DMS114 treated with DMSO at 0.1 percent for 48 hours (cell line): ENCODE data around the gene THUMPD3.

Source experiments
- DNase-seq: peaks from one replicate; lab custom pipeline; 2025; ENCODE audit not compliant: unreplicated experiment; lab: John Stamatoyannopoulos, UW

The THUMPD3 gene

DNA sequence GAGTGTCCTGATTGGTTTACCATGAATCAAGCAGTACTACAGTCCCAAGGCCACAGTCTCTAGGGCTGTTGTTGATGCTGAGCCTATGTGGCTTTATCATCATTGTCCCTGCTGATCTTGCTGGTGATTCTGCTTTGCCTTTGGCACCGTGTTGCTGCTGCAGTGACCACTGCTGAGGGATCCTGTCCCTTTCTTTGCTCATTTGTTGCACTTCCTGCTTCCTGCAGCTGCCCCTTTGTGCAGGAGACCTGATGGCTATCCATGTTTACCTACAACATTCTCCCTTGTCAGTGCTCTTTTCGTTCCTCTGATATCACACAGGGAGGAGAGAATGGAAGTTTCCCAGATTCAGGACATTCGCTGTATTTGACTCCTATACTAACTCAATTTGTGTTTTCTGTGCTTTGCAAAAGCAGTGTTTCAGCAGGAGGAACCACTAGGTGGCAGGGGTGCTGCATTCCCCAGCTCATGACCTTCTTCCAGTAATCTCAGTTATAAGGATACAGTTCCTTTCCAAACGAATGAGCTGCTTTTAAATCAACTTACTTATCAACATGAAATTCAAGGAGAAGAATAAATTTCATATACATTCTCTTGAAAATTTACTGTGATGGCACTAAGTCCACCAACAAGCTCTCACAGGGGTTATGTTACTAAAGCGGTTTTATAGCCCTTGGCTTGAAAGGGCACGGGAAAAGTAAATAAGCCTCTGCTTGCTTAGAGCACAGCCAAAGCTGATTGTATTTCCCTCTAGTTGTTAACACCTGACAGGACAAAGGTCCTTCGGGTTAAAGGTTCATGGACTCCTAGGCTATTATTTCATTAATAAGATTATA is 9.7 kb upstream of the THUMPD3 start:
- peak; percentile 40 for DNase-seq

DNA sequence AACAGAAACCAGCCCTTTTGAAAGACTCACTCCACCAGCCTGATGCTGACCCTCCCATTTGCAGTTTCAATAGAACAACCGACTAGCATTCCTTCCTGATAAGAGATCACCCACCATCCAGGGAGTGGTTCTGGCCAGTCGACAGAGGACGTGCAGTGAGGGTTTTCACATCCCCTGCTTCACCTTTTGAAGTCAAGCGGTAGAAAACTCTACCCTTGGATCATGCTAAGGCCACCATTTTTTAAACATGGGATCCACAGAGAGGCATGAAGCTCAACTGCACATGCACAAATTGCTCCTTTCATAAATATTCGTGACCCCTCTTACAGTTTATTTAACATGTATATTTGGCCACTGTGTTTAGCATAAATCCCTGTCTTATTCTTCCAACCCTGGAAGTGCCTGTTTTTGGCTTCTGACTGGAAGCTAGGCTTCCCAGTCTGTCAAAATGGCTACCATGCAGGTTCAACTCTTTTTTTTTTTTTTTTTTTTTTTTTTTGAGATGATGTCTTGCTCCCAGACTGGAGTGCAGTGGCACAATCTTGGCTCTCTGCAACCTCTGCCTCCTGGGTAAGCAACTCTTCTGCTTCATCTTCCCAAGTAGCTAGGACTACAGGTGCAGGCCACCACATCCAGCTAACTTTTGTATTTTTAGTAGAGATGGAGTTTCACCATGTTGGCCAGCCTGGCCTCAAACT is 1.0 kb upstream of the THUMPD3 start:
- DNase-seq, result no peak

DNA sequence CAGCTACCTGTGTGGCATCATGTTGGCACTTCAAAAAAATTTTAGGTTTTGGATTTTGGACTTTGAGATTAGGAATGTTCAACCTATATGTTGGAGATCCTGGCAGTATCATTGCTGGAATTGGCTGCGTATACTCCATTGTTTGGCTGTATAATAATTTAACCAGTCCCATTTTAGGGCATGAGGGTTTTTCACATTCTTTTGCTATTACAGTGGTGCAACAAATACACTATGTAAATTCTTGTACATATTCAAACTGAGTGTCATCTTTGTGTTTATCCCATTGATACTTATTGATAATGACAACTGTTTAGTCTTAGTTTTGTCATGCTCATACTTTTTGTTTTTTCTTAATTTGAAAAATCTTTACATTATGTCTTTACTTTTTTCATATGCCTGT is 6.7 kb downstream of the THUMPD3 start:
- no peak for DNase-seq

DNA sequence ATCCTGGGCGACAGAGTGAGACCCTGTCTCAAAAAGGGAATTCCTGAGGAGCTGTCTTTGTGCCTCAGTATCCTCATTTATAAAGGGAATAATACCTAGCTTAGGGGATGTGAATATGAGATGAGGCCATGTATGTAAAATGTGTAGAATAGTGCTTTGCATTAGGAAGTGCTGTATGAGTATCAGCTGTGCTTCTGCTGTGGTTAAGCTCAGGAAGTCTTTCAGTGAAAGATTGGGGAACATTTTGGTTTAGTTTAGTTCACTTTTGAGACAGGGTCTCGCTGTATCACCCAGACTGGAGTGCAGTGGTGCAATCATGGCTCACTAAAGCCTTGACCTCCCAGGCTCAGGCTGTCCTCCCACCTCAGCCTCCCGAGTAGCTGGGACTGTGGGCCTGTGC is 10.6 kb downstream of the THUMPD3 start:
- no peak for DNase-seq

DNA sequence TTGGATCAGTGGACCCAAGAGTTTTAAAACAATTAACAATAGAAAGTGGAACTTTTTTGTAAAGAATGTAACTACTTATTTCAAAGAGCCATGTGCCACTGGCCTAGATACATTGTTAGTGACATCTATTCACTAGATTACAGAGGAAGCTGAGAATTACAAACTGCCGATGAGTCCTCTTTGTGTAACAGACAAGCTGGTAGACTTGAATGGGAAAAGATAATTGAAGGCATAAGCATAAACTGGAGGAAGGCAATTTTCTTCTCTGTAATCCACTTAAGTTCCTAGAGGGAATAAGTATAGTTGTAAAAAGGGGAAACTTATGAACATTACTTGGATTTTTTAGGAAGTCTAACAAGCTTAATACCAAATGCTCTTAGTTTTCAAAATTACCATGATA is 15.1 kb downstream of the THUMPD3 start:
- DNase-seq, result no peak

DNA sequence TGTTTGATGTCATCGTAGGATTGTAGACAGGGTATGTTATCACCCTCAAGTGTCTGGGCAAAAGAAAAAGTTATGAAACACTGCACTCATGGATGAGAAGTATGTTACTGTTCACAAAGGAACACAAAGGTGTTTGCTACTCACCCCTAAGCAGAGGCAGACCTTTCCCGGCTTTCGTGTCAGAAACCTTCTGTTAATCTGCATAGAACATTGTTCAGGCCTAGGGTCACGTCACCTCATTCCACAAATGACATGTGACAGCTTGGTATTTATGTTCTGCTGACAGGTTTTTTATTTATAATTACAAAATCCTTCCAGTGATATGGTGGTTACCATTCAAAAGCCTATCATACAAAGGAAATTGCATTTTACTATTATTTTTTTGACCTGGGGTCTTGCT is 16.5 kb downstream of the THUMPD3 start:
- DNase-seq, result no peak

DNA sequence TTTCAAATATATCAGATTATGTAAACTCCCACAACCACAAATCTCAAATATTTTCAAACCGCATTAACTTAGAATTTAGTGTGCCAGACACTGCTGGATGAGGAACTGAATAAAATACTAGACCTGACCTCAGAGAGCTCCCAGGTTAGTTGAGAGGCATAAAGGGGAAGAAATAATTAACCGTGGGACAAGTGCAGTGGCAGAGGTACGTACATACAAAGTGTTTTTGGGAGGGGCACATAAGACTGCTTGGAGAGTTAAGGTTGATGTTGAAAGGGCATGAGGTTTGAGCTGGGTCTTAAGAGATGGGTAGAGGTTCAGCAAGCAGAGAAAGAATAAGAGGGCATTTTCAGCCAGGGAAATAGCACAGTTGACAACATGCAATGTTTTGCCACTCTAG is 17.2 kb downstream of the THUMPD3 start:
- DNase-seq, result no peak

DNA sequence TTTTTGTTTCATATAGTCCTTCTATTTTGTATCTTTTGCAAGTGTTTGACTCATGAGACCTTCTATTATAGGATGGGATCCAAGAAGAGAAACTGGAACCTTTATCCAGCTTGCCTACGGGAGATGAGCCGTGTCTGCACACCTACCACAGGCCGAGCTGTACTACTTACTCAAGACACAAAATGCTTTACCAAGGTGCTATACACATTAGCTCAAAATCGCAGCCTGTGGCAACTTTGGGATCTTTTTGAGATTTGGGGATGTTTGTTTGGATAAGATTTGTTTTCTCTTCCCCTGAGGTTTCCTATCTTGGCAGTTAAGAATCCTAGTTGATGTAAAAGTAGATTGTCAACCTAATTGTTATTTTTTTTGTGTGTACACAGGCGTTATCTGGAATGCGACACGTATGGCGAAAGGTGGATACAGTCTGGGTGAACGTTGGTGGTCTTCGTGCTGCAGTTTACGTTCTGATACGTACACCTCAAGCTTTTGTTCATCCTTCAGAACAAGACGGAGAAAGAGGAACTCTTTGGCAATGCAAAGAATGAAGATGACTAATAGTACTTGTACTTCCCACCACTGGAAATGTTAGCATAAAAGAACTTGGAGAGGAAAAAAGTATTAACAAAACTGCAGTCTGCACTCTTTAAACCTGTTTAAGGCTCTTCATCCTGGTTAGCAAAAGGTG is 21.4 kb downstream of the THUMPD3 start:
- no peak for DNase-seq

DNA sequence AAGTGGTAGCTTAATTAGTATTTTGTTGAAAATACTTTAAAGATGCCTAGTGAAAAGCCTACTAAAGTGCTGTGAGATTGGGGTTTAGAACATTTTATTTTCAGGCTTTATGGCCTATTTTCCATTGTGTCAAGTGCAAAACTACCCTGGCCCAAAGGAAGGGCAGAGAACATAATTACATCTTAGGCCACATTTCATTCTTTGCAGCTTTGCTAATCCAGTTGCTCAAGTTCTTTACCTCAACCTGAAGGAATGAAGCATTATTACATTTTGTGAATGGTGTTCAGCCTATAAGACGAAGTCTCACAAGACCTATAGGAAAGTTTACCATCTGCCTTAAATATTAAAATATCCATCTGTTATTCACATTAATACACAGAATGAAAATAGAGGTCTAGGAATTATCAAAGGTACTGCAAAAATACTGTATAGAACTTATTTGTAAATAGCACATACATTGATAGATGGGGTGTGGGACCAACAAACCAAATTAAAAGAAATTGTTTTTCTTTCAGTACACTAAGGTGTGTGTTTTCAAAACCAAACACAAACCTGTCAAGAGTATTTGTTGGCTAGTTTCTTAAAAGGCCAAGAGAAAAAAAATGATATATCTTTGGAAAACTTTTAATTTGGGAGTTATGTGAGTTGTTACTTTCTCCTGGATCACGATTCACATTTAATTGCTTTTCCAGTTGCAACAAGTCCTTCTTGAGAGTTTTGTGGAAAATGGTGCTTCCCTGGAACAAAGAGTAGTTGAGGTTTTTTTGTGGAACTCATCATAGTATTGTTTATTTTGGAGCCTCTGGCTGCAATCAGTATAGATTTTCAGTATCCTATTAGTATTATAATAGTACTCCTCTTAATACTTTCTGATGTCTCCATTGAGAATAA is 22.6 kb downstream of the THUMPD3 start:
- DNase-seq, result no peak

DNA sequence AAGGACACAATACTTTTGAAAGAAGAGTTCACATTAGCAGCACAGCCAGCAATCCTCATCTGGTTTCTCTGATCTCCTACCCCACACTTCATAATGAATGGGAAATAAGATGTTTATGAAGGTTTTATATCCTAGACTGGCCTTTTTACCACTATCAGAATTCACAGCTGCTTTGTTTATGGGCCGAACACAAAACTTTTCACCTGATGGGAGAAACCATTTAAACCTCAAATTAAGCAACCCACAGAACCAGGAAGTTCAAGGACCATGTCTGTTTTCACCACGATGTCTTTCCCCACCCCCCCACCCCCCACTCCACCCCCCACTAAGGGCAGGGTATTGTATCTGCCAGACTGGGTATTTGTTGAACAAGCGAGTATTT is 23.2 kb downstream of the THUMPD3 start:
- no peak for DNase-seq

DNA sequence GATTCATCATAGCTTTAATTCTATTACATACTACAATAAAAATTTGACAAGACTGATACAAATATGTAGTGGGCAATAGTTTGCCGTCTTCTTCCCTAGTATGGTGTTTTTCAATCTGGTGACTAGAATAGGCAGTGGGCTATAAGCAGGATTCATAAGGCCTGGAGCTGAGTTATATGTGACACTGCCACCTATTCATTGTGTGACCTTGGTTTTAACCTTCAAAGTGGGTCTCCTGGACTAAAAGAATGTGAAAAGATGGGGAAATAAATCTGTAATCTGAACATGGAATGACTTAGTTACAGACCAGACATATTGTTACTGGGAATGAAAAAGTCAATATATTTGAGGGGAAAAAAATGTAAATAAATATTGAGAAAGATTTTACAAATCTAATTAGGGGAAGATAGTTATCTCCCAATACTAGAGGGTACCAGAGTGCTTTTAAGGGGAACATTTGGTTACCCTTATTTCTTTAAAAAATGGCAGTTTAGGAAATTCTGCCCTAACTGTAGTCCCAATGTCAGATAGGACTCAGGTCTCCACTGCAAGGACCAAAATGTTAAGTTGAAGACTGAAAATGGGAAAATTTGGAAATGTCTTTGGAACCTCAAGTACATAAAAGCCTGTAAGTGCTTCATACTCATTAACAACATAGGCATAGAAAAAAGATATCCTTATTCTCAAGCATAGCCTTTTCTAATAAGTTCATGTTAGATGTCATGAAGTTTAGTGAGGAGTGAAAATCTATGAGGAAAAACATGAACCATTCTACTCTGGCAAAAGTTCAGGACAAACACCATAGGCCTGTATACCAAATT is 23.9 kb downstream of the THUMPD3 start:
- DNase-seq, result no peak

DNA sequence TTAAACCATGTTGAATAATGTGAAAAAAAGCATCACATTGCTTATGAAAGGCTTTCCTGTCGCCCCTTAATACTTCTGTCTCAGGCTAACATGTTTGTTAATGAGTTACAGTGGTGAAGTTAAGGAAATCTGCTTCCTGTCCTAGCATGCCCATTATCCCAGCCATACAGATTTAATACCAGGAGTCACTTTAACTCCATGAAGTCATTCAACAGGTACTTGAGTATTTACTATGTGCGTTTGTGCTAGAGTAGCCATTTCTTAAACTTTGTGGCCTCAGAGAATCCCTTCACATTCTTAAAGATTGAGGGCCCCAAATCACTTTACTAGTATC is 24.4 kb downstream of the THUMPD3 start:
- DNase-seq, result no peak

DNA sequence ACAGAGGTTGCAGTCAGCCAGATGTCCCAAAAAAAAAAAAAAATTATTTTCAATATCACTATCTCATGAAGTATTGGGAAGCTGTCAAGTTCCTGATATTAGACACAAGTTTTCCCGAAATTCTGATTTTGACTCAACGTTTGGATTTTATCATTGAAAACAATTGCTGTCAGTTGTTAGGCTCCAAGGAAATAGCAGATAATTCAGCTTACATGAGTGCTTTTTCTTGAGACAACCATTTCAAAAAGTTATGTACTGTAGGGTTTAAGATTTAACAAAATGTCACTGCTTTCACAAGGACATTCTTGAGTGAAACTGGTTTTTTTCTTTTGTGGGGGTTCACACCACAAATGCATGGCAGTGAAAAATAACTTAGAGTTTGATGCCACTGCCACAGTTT is 25.3 kb downstream of the THUMPD3 start:
- DNase-seq, result no peak

DNA sequence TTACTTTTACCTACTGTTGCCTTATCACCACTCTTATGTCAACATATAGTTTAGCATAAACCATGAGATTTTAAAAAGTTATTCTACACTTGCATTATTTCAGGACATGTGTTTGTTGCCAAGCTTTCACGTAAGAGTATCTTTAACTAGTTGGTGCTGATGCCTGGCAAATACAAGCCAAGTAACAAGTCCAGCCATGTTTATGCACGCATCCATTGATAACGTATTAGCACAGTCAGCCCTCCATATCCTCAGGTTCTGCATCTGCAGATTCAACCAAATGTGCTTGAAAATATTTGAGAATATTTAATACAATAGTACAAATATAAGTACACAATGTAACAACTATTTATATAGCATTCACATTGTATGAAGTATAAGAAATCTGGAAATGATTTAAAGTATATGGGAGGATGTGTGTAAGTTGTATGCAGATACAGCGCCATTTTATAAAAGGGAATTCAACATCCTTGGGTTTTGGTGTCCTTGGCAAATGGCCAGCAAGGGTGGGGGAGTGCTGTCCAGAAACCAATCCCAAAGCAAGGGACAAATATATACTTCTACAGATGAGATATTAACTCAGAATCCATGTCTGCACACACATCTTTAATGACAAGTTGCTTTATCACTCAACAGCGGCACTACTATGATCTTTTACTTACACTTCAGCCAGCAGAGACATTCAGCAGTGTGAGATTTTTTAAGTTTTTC is 25.9 kb downstream of the THUMPD3 start:
- no peak for DNase-seq

DNA sequence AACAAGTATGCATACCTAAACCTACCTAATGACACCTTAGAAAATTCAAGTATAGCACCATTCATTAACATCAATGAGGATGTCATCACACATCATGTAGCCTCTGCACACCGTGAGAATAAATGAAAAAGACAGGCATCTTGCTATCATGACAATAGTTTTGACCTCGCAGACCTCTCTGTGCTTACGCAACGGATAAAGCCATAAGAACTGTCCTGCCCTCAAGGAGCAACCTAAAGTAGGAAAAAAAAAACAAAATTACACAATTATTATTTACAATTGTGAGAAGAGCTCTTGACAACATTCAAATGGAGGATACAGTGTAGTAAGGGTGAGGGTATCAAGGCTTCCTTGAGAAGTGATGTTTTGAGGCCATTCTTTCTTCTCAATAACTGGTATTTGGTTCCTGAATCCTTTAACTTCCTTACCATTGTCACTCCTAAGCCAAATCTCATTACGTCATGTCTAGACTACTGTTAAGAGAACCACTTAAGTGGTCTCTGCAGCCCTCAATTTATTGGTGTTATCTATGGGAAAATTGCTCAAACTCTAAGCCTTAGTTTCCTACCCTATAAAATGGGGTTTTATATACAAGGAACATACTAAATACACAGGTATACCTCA is 27.5 kb downstream of the THUMPD3 start:
- DNase-seq, result no peak

DNA sequence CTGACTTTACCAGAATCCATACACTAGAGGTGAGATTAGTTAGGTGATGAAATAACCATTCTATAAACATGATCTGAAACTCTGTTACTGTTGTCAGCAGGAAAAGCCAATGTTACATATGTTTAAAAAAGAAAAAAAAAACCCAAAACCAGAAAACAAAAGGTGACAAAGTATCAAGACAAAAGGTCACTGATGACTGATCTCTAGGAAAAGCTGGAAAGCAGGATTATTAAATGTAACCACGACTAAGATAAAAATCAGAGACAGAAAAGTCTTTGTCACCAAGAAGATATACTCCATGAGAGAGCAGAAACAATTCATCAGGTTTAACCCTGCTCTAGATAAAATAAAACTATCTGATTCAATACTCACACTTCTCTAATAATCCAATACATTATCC is 29.2 kb downstream of the THUMPD3 start:
- no peak for DNase-seq

DNA sequence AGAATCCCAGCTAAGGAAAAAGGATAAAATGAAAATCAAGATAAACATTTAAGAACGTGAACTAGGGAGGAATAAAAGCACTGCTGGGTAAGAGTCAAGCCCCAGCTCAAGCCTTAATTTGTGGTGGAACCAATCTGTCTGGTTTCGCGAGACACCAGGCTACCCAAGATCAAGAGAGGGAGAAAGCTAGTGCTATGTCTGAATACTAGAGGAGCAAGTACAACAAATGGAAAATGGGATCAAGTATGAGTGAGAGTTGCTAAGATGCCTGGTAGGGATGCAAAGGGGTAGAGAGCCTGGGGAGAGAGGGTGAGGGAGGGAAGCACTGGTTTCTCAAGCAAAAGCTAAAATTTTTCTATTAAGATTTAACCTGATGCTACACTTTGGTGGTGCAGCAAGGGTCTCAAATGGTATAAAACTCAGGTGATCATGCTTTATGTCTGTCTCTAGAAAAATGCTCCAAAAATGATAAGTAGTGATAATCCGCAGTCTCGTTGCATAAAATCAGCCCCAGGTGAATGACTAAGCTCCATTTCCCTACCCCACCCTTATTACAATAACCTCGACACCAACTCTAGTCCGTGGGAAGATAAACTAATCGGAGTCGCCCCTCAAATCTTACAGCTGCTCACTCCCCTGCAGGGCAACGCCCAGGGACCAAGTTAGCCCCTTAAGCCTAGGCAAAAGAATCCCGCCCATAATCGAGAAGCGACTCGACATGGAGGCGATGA is 32.9 kb downstream of the THUMPD3 start:
- no peak for DNase-seq

DNA sequence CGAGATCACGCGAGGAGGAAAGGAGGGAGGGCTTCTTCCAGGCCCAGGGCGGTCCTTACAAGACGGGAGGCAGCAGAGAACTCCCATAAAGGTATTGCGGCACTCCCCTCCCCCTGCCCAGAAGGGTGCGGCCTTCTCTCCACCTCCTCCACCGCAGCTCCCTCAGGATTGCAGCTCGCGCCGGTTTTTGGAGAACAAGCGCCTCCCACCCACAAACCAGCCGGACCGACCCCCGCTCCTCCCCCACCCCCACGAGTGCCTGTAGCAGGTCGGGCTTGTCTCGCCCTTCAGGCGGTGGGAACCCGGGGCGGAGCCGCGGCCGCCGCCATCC is 33.4 kb downstream of the THUMPD3 start:
- peak; percentile 85 for DNase-seq
